ENCODE results near the gene CDC42BPB.

CDC42BPB gene

DNA sequence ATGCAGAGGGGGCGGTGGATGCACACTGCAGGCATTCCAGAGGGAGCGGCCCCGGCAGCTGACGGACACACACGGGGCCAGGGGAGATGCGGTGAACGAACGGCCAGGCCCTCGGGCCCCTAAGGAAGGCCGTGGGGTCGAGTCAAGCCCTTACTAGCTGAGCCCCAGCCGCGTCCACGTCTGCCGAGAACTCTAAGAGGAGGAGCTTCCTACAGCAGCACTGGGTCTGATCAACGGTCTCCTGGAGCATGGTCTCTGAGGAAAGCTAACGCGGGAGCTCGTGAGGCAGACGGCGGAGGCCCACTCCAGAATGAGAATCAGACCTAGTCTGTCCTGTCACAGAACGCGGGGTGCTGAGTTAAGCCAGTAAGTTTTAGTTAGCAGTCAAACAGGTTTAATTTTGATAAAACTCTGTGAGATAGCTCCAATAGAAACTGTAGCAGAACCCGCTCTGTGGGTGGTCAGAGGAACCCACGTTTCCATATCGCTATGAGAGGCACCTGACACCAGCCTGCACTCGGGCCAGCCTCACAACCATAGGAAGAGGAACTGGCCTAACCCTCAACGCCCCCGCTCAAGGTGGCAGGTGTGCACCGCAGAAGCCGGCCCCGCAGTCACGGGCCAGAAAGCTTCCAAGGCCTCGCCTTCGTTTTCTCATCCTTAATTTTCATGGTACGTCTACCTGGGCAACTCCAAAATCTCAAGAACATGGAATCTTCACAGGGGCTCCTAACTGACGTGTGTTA is 55.5 kb downstream of the CDC42BPB start:
- H3F3A ChIP-seq (ENCODE audit: control insufficient read depth, insufficient read depth) = no peaks in the 10 kb centered on the region
- peaks cover 13% of the 10 kb centered on the region for H3K4me1 ChIP-seq (ENCODE audit: control insufficient read depth, low read length)
- H3K4me3 ChIP-seq (ENCODE audit: low read length) = no peak overlapping the region
- TF ChIP-seq CTCF (IDR thresholded peaks at IDR 0.05; ENCODE audit: low read depth, low read length, poor library complexity, severe bottlenecking) (no peak), EZH2phosphoT487 (IDR thresholded peaks at IDR 0.05; ENCODE audit: borderline replicate concordance, low read length) (no peak)
- H3K9me2 ChIP-seq (replicated peaks; ENCODE audit: control insufficient read depth, low read length) = no peaks in the 10 kb centered on the region
- H3K27ac ChIP-seq (ENCODE audit: low read depth, low read length) = no peak overlapping the region
- H3K79me2 ChIP-seq (ENCODE audit: control insufficient read depth, low read length) = no peaks in the 10 kb centered on the region
- no peaks in the 10 kb centered on the region for H3K27me3 ChIP-seq (ENCODE audit: control insufficient read depth, low read length)
- H3K9me3 ChIP-seq (ENCODE audit: control insufficient read depth, insufficient read depth, low read length) = no peaks in the 10 kb centered on the region
- peak overlapping the region; percentile 27; the same call in 1 of the 2 replicates for H3K4me2 ChIP-seq (ENCODE audit: low read length)
- H4K20me1 ChIP-seq (ENCODE audit: control insufficient read depth, insufficient read depth, low read depth, low read length) = no peaks in the 10 kb centered on the region
- H3K36me3 ChIP-seq (ENCODE audit: control insufficient read depth, low read length) = no peaks in the 10 kb centered on the region

DNA sequence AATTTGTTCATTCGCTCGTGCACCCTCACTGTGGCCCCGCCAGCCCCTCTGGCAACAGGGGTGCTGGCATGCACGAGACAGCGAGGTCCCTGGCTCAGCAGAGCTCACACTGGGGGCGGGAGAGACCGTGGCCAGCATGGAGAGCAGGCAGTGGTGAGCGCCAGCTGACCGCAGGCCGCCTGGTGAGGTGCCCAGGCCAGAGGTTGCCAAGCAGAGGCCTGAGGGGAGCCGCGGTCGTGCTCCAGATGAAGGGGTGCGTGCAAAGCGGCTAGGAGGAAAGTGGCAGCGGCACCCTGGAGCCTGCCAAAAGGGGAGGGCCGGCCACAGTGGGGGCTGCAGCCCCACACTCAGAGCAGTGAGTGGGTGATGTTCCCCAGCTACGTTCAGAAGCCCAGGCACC is 56.1 kb downstream of the CDC42BPB start:
- no peak overlapping the region for H3K4me2 ChIP-seq (ENCODE audit: low read length)
- no peaks in the 10 kb centered on the region for H4K20me1 ChIP-seq (ENCODE audit: control insufficient read depth, insufficient read depth, low read depth, low read length)
- no peaks in the 10 kb centered on the region for H3K36me3 ChIP-seq (ENCODE audit: control insufficient read depth, low read length)
- H3K9me2 ChIP-seq (replicated peaks; ENCODE audit: control insufficient read depth, low read length) = no peaks in the 10 kb centered on the region
- TF ChIP-seq EZH2phosphoT487 (IDR thresholded peaks at IDR 0.05; ENCODE audit: borderline replicate concordance, low read length) (no peak), CTCF (IDR thresholded peaks at IDR 0.05; ENCODE audit: low read depth, low read length, poor library complexity, severe bottlenecking) (no peak)
- H3K79me2 ChIP-seq (ENCODE audit: control insufficient read depth, low read length) = no peaks in the 10 kb centered on the region
- no peak overlapping the region for H3K27ac ChIP-seq (ENCODE audit: low read depth, low read length)
- no peaks in the 10 kb centered on the region for H3K9me3 ChIP-seq (ENCODE audit: control insufficient read depth, insufficient read depth, low read length)
- peaks cover 13% of the 10 kb centered on the region for H3K4me1 ChIP-seq (ENCODE audit: control insufficient read depth, low read length)
- no peak overlapping the region for H3K4me3 ChIP-seq (ENCODE audit: low read length)
- no peaks in the 10 kb centered on the region for H3K27me3 ChIP-seq (ENCODE audit: control insufficient read depth, low read length)
- H3F3A ChIP-seq (ENCODE audit: control insufficient read depth, insufficient read depth) = no peaks in the 10 kb centered on the region

- no peaks in the 10 kb centered on the region for H3K9me2 ChIP-seq (replicated peaks; ENCODE audit: control insufficient read depth, low read length)
- no peak overlapping the region for H3K4me3 ChIP-seq (ENCODE audit: low read length)
- no peak overlapping the region for H3K4me2 ChIP-seq (ENCODE audit: low read length)
- H3K79me2 ChIP-seq (ENCODE audit: control insufficient read depth, low read length) = no peaks in the 10 kb centered on the region
- no peak overlapping the region for H3K27ac ChIP-seq (ENCODE audit: low read depth, low read length)
- H4K20me1 ChIP-seq (ENCODE audit: control insufficient read depth, insufficient read depth, low read depth, low read length) = no peaks in the 10 kb centered on the region
- H3K9me3 ChIP-seq (ENCODE audit: control insufficient read depth, insufficient read depth, low read length) = no peaks in the 10 kb centered on the region
- TF ChIP-seq CTCF (IDR thresholded peaks at IDR 0.05; ENCODE audit: low read depth, low read length, poor library complexity, severe bottlenecking) (no peak), EZH2phosphoT487 (IDR thresholded peaks at IDR 0.05; ENCODE audit: borderline replicate concordance, low read length) (no peak)
- no peaks in the 10 kb centered on the region for H3F3A ChIP-seq (ENCODE audit: control insufficient read depth, insufficient read depth)
- H3K4me1 ChIP-seq (ENCODE audit: control insufficient read depth, low read length) = peaks cover 13% of the 10 kb centered on the region
- H3K27me3 ChIP-seq (ENCODE audit: control insufficient read depth, low read length) = no peaks in the 10 kb centered on the region
- H3K36me3 ChIP-seq (ENCODE audit: control insufficient read depth, low read length) = no peaks in the 10 kb centered on the region
Measured at GRCh38 chr14:103000291-103000921, 56.9 kb downstream of the CDC42BPB start.

Data from DOHH2 (cell line).